Neural cell (in vitro differentiated cells): ENCODE results near the gene MGME1. TPM values are rescaled to one million over a fixed set of nuclear protein-coding genes. Genes with fewer than 3 reads are reported as not detected.

Experiments used
- H2AFZ ChIP-seq: fragments of 200-600, 300-800 bp; sonication (generic), shearing (Covaris generic); 2 replicates; pipeline ENCODE4 v1.6.0; 2014; ENCODE audit warnings: low read depth, mild to moderate bottlenecking, antibody characterized with exemption, low read length, moderate library complexity
- H3F3A ChIP-seq: fragments of 200-600 bp; shearing (Covaris generic); 2 replicates; pipeline ENCODE4 v1.6.1; 2016; ENCODE audit warnings: mild to moderate bottlenecking, moderate library complexity, mixed read lengths, antibody characterized with exemption, low read length; ENCODE audit not compliant: insufficient read depth, poor library complexity, severe bottlenecking
- H3K27ac ChIP-seq: fragments of 200-600, 300-800 bp; sonication (generic), shearing (Covaris generic); 2 replicates; pipeline ENCODE4 v1.5.1; 2014; ENCODE audit warnings: mild to moderate bottlenecking, low read length, moderate library complexity
- H3K27me3 ChIP-seq: fragments of 300-800, 200-600 bp; sonication (generic), shearing (Covaris generic); 2 replicates; pipeline ENCODE4 v1.6.0; 2014; ENCODE audit warnings: mild to moderate bottlenecking, low read depth, low read length, moderate library complexity; ENCODE audit not compliant: insufficient read depth
- H3K36me3 ChIP-seq: fragments of 300-800, 200-600 bp; sonication (generic), shearing (Covaris generic); 2 replicates; pipeline ENCODE4 v1.5.1; 2014; ENCODE audit warnings: mild to moderate bottlenecking, antibody characterized with exemption, low read length, moderate library complexity; ENCODE audit not compliant: insufficient read depth
- H3K4me2 ChIP-seq: fragments of 300-800, 200-600 bp; sonication (generic), shearing (Covaris generic); 2 replicates; pipeline ENCODE4 v1.6.0; 2014; ENCODE audit warnings: mild to moderate bottlenecking, low read length
- H3K4me3 ChIP-seq: fragments of 300-800, 200-600 bp; sonication (generic), shearing (Covaris generic); 2 replicates; pipeline ENCODE4 v1.5.1; 2014; ENCODE audit warnings: mild to moderate bottlenecking, low read length, moderate library complexity
- H3K79me2 ChIP-seq: fragments of 200-600 bp; shearing (Covaris generic); replicated peaks from 2 replicates; pipeline ENCODE4 v1.6.0; 2014; ENCODE audit warnings: mild to moderate bottlenecking, low read length, moderate library complexity; ENCODE audit not compliant: insufficient read depth
- H3K9ac ChIP-seq: fragments of 300-800, 200-600 bp; sonication (generic), shearing (Covaris generic); 2 replicates; pipeline ENCODE4 v1.6.1; 2016; ENCODE audit warnings: mild to moderate bottlenecking, low read length, mixed read lengths
- H3K9me2 ChIP-seq: fragments of 200-600 bp; shearing (Covaris generic); 2 replicates; pipeline ENCODE4 v1.6.1; 2016; ENCODE audit warnings: mild to moderate bottlenecking, low read length, mixed read lengths; ENCODE audit not compliant: insufficient read depth
- H3K9me3 ChIP-seq: fragments of 200-600, 300-800 bp; sonication (generic), shearing (Covaris generic); 2 replicates; pipeline ENCODE4 v1.6.1; 2016; ENCODE audit warnings: mild to moderate bottlenecking, mixed run types, low read length, moderate library complexity, mixed read lengths
- H4K20me1 ChIP-seq: fragments of 200-600 bp; shearing (Covaris generic); 2 replicates; pipeline ENCODE4 v1.6.1; 2016; ENCODE audit warnings: mild to moderate bottlenecking, mixed run types; ENCODE audit not compliant: insufficient read depth
- CTCF ChIP-seq: fragments of 450-650 bp; IDR thresholded peaks from 2 replicates; pipeline ENCODE4 v1.5.1; 2014; ENCODE audit warnings: antibody characterized with exemption, mild to moderate bottlenecking, moderate library complexity; ENCODE audit not compliant: poor library complexity, severe bottlenecking
- EP300 ChIP-seq: fragments of 450-650 bp; conservative IDR thresholded peaks from 2 replicates; pipeline ENCODE4 v1.6.1; 2014; ENCODE audit warnings: antibody characterized with exemption, mild to moderate bottlenecking, moderate library complexity; ENCODE audit not compliant: poor library complexity, severe bottlenecking
- EZH2 ChIP-seq: fragments of 200-600, 300-800 bp; shearing (Covaris generic), sonication (generic); IDR thresholded peaks from 2 replicates; pipeline ENCODE4 v1.6.1; 2014; ENCODE audit warnings: antibody characterized with exemption, low read length, borderline replicate concordance, mild to moderate bottlenecking; ENCODE audit not compliant: insufficient read depth, poor library complexity, severe bottlenecking
- MXI1 ChIP-seq: fragments of 450-650 bp; conservative IDR thresholded peaks from 2 replicates; pipeline ENCODE4 v1.6.1; 2014; ENCODE audit warnings: antibody characterized with exemption, mild to moderate bottlenecking; ENCODE audit not compliant: poor library complexity, severe bottlenecking
- POLR2AphosphoS5 ChIP-seq: IDR thresholded peaks from 2 replicates; pipeline ENCODE4 v1.6.1; 2012
- RAD21 ChIP-seq: fragments of 450-650 bp; conservative IDR thresholded peaks from 2 replicates; pipeline ENCODE4 v1.6.1; 2014; ENCODE audit warnings: antibody characterized with exemption, mild to moderate bottlenecking, moderate library complexity
- REST ChIP-seq: IDR thresholded peaks from 2 replicates; pipeline ENCODE4 v1.6.1; 2012; ENCODE audit warnings: borderline replicate concordance
- SMC3 ChIP-seq: fragments of 450-650 bp; conservative IDR thresholded peaks from 2 replicates; pipeline ENCODE4 v1.6.1; 2014; ENCODE audit warnings: antibody characterized with exemption, mild to moderate bottlenecking, moderate library complexity; ENCODE audit not compliant: poor library complexity
- TAF1 ChIP-seq: IDR thresholded peaks from 2 replicates; pipeline ENCODE4 v1.6.1; 2012; ENCODE audit warnings: low read depth
- polyA plus RNA-seq: library from polyadenylated mRNA; depleted of rRNA; stranded (reverse); fragments of >200 nt; gene quantifications from 2 replicates; pipeline ENCODE4 v1.2.3, GENCODE V29; 2014

The MGME1 gene
- polyA plus RNA-seq, 1 donor from 2014 or later: 7.0 TPM

DNA sequence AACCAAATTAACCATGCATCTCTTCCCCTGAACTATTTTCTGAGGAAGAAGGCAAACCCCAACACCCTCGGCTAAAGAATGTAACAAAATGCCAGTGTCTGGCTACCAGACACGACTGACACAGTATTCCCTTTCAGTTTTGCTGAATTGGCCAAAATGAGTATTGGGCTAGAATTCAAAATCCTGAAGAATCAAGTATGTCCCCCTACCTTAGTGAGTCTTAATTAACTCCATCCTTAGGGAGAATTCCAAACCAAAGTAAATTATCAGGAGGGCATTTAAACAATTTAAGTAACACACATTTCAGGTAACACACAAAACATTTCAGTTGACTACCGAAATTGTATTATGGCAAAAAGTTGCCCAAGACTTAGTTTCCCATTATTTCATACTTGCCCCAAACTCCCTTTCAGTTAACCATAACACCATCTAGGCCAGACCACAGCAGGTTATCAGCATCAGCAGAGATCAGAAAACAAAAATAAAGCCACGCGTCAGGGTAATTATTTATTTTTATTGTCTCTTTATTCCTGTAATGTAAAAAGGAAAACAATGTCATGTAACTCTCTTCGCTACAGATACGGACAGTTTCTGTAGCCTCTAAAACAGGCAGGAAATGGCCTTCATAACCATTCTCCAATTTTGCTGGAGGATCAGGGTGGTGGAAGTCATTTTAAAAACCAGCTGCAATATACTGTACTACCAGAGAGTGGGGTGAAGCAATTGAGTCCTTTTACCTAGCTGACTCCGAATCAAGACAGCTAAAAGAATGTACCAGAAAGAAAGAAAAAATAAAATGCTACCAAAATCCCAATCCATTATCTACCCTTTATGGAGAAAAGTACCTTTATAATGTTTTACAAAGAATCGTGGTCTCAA, 2.1 kb upstream of the MGME1 start:
- H3K9me2 ChIP-seq: no peaks in the 10 kb centered on the region
- H4K20me1 ChIP-seq: no peaks in the 10 kb centered on the region
- H3K36me3 ChIP-seq: no peaks in the 10 kb centered on the region
- H2AFZ ChIP-seq: no peak overlapping the region
- peak overlapping the region; percentile 88 for H3K9ac ChIP-seq
- H3K4me3 ChIP-seq: peak overlapping the region; percentile 85
- H3F3A ChIP-seq: no peaks in the 10 kb centered on the region
- peak overlapping the region; percentile 86 for H3K4me2 ChIP-seq
- H3K9me3 ChIP-seq: no peaks in the 10 kb centered on the region
- H3K79me2 ChIP-seq: peaks cover 78% of the 10 kb centered on the region
- TF ChIP-seq POLR2AphosphoS5: no peak
- TF ChIP-seq MXI1: no peak
- no peak for TF ChIP-seq EZH2
- no peak for TF ChIP-seq TAF1
- peak; percentile 48 for TF ChIP-seq RAD21
- TF ChIP-seq SMC3: peak; percentile 55
- TF ChIP-seq REST: no peak
- TF ChIP-seq EP300: no peak
- TF ChIP-seq CTCF: peak; percentile 54
- H3K27me3 ChIP-seq: no peaks in the 10 kb centered on the region
- H3K27ac ChIP-seq: no peak overlapping the region

DNA sequence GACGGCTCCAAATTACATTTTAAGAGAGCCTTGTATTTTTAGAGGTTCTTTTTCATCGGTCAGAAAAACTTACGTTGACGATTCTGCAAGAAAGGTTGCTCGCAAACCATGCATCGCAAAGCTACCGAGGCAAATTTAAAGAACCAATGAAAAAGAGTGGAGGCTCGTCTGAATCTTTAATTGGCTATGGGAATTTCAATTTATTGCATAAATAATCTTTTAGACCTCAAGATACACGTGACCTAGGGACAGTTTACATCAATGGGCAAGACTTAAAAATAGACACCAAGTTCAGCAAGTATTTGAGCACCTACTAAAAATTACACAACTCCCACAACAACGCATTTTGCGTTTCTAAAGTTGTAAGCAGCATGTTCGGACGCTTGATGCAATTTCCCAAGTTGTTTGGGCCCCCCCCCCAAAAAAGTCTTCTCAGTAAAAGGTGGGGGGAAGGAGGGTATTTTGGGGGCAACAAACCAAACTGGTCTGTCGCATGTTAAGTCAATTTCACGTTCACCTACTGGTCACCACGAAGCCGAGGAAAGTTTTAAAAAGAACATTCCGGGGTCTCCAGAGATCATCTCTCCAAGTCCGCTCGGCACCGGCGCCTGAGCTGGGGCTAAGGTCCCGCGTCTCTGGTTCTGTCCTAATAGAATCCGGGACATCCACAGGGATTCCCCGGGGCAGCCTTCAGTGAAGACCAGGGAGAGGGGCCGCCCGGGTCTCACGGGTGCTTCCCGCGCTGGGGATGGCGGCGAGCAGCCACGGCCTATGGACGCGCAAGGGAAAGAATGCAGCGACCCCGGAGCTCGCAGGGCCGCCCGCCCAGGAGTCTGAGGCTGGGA, 1.1 kb upstream of the MGME1 start:
- Histone ChIP-seq H3F3A (no peaks in the 10 kb centered on the region), H2AFZ (peak overlapping the region; percentile 25), H3K36me3 (no peaks in the 10 kb centered on the region), H3K4me3 (peak overlapping the region; percentile 85), H3K9ac (peak overlapping the region; percentile 88), H3K9me3 (no peaks in the 10 kb centered on the region), H3K27ac (peak overlapping the region; percentile 95), H3K27me3 (no peaks in the 10 kb centered on the region), H3K4me2 (peak overlapping the region; percentile 86), H4K20me1 (no peaks in the 10 kb centered on the region), H3K9me2 (no peaks in the 10 kb centered on the region), H3K79me2 (peaks cover 80% of the 10 kb centered on the region)
- peak; percentile 30 for TF ChIP-seq REST
- TF ChIP-seq RAD21: no peak
